Suppressor macrophage (primary cell): ENCODE data around the gene IGFN1.
"Not testable (repeated sequence)": the region's sequence is repeated elsewhere in the genome, so short reads cannot be mapped to it uniquely, and the experiment has no call there.

Experiments
- DNase-seq, 4 experiments: peaks; one replicate each; pipeline ENCODE4 v3.0.0-alpha.2; 2020 to 2022

IGFN1 gene

DNA sequence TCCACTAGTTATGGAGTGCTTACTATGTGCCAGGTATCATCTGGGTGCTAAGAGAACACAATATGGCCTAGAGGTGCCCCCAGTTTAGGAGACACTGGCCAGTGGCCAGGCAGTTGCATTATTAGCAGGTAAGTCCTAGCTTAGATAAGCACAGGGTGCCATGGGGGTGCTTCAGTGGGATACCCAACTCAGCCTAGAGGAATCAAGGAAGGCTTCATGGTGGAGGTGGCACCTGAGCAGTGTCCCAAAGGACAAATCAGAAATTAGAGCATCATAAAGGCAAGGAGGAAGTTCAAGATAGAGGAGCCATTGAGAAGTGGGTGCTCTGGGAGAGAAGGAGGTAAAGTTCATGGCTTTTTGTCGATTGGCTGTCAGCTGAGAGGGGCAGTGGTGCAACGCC lies 60.8 kb downstream of the IGFN1 start:
- no peak for DNase-seq

DNA sequence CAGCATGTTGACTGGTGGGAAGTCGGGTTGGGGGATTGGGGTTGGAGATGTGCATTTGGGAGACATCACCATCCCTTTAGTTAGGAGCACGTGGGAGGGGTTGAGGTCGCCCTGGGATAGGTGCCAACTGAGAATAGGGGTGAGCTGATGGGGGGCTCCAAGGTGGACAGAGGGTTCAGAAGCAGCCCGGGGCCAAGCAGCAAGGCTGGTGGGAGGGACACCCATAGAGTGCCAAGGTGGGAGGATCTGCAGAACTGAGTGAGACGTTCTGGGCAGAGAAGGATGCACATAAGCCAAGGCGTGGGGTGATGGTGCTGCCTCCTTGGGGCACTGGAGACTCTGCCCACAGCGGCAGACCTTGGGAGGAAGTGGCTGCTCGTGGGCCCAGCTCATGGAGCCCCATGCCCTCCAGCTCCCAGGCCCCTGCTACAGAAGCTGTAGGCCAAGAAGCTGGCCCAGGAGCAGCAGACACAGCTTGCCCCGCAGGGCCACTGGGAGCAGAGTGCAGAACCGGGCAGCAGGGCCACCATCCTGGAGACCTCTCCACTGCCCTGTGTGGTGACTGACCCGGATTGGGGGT lies 61.3 kb downstream of the IGFN1 start:
- no peak for DNase-seq

DNA sequence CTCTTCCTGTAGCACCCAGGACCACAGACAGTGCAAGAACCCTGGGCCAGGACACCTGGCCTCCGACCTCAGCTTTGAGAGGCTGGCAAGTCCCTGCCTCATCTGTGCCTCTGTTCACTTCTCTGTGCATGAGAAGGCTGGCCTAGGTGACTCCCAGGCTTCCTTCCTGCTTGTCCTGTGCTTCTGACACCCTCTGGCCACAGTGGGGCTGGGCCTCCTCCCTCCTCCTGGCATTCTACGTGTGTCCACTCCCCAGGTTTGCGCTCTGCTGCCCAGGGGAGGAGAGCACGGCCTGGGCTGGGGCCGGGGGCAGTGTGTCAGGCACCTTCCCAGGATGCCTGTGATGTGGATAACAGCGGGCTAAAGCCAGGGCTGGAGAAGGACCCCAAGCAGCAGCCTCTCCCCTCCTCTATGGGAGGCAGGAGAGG lies 62.3 kb downstream of the IGFN1 start:
- DNase-seq = no peak

DNA sequence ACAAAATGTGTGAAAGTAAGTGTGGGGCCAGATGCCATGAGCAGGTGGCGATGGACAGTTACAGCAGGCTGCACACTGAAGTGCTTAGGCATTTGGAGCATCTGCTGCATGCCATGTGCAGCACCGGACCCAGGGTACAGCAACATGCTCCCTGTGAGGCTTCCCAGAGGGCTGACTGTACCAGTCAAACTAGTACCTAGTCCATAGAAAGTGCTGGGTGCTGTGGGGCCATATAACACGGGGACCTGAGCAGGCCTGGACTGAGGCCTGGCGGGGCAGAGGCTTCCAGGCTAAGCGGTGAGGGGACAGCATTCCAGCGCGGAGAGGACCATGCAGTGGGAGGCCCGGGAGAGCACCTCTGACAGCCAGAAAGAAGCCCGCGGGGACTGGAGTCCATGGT lies 62.8 kb downstream of the IGFN1 start:
- DNase-seq = no peak

DNA sequence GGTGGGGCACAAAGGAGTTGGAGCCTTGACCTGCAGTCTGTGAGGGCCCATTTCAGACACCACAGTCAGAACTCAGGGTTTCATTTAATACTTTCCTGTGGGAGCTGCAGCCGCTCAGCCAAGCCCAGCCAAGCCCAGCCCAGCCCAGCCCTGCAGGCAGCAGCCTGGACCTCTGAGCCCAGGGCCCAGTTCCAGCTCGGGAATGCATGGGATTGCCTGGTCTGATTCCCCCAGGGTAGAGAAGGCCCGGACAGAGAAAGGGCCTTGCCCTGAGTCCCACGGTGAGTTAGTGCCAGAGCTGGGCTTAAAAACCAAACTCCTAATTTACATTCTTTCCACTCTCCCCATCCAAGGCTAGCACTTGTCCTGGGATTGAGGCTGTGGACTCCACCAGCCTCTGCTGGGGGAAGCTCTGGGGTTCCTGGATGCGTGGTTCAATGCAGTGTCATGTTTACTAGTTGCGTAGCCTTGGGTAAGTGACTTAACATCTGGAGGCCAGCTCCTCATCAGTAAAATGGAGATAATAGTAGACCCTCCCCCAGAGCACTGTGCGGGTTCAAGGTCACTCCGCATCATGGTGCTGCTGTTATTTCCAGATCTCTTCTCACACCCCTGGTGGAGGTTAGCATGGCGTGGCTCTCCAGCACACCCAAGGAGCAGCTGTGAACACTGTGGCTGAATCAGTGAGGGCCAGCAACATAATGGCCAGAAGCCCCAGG lies 63.4 kb downstream of the IGFN1 start:
- DNase-seq = no peak

DNA sequence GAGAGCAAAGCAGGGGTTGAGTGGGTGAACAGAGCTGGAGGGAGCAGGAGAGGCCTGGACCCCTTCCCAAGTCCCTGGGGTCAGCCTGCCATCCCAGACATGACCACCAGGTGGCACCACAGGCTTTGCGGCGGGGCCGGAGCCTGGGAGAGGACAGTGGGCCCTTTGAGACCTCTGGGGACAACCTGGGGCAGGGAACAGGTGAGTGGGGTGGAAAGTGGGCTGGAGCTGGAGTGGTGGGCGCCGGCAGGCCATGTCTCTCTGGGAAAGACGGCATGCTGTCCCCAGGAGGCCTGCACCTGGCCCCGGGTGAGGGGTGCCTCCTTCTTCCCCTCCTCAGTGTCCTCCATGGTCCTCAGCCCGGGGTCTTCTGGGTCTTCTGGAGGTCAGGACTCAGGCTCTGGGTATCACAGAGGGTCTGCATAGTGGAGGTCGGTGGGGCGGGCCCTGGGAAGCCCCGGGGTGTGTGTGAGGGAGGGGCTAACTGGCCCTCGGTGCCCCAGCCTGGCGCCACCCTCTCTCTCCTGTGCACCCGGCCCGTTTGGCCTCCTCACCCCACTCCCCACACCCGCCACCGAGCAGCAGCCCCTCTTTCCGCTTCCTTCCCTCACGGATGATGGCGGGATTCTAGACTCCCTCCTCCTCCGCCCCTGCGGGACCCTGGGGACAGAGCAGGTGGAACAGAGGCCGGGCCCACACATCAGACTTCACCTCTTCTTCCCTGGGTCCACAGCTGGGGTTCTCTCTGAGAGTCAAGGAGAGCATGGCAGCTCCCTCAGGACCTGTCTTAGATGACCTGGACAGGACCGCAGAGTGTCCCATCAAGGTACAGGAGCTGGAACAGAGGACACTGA lies 64.2 kb downstream of the IGFN1 start:
- peak; percentile 53 to 78 (median 62) for DNase-seq

DNA sequence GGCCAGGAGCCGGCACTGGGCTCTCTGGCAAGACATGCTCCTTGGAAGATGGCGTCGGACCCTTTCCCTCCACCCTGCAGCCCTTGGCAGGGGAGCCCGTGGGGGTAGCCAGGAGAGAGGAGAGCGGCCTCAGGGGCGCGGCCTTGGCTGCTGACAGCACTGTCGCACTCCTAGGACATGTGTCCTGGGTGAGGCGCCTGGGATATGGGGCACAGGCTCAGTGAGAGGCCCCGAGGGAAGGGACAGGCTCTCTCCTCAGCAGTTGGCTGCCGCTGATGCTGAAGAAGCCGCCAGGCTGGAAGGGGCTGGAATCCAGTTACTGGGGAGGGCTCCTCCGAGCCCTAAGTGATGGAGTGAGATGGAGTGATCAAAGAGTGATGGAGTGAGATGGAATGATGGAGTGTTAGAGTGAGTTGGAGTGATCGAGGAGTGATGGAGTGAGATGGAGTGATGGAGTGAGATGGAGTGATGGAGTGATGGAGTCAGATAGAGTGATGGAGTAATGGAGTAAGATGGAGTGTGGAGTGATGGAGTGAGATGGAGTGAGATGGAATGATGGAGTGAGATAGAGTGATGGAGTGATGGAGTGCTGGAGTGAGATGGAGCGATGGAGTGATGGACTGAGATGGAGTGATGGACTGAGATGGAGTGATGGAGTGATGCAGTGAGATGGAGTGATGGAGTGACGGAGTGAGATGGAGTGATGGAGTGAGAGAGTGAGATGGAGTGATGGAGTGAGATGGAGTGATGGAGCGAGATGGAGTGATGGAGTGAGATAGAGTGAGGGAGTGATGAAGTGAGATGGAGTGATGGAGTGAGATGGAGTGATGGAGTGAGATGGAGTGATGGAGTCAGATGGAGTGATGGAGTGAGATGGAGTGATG lies 65.1 kb downstream of the IGFN1 start:
- DNase-seq = no peak

DNA sequence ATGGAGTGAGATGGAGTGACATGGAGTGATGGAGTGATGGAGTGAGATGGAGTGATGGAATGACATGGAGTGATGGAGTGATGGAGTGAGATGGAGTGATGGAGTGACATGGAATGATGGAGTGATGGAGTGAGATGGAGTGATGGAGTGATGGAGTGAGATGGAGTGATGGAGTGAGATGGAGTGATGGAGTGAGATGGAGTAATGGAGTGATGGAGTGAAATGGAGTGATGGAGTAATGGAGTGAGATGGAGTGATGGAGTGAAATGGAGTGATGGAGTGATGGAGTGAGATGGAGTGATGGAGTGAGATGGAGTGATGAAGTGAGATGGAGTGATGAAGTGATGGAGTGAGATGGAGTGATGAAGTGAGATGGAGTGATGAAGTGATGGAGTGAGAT lies 67.5 kb downstream of the IGFN1 start:
- not testable (repeated sequence) for DNase-seq

DNA sequence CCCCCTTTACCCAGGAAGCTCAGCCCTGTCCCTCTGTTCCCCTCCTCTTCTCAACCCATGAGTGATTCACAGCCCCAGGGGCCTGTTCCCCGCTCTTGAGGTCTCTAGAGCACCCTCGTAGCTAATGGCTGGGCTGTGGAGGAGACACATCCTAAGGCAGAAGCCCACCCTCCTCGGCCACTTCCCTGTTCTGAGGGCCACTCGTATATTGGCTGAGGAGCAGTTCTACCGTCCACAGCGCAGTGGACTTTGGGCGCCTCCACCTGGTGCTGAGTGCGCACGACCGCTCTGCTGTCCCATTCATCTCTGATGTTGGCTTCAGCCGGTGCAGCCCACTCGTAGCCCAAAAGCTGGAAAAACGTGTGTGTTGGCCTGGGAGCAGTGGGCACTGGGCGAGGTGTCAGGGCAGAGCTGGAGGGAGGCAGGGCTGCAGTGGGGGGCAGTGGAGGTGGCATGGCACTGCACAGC lies 68.2 kb downstream of the IGFN1 start:
- DNase-seq = no peak

DNA sequence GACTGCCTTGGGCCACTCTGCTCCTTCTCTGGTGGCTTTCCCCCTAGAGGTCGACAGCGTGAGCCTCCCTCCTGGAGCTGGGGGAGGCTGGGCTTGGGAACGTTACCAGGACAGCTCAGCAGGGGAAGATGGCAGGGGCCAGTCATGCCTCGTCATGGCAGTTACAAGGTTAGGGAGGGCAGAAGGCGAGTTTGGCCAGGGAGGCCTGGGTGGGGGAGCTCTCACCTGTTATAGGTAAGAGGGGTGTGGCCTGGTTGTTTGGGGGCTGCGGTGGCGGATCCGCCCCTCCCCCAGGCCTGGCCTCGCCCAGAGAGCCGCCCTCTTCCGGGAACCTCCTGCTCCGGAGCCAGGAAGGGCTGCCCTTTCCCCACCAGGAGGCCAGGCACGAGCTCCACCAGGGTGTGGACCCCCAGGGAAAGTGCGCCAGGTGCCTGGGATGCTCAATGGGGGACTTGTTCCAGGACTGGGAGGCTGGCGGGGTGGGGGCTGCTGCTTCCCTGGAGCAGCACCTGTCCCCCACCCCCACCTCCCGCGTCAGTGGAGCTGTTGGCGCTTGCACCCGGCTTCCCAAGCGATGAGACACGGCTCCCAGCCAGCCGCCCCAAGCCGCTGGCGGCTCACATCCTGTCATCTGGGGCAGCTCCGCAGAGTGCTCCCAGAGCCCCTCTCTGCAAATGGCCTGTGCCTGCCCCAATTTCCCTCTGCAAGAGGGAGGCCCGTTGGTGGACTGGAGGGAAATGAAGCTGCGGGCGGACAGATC lies 69.0 kb downstream of the IGFN1 start:
- no peak for DNase-seq

DNA sequence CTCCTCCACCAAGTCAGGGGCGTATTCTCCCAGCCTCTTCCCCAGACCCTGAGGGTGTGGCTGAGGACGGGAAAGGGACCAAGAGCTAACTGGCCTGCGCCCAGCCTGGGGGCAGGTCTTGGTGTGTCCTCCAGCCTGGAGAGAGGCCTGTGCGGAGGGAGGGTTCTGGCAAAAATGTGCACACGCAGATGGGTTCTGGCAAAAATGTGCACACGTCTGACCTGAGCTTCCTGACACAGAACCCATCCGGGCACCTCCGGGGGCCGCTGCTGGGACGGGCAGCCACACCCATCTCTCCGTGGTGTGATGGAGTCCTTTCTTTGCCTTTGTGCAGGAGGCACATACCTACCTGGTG lies 69.6 kb downstream of the IGFN1 start:
- DNase-seq = no peak

DNA sequence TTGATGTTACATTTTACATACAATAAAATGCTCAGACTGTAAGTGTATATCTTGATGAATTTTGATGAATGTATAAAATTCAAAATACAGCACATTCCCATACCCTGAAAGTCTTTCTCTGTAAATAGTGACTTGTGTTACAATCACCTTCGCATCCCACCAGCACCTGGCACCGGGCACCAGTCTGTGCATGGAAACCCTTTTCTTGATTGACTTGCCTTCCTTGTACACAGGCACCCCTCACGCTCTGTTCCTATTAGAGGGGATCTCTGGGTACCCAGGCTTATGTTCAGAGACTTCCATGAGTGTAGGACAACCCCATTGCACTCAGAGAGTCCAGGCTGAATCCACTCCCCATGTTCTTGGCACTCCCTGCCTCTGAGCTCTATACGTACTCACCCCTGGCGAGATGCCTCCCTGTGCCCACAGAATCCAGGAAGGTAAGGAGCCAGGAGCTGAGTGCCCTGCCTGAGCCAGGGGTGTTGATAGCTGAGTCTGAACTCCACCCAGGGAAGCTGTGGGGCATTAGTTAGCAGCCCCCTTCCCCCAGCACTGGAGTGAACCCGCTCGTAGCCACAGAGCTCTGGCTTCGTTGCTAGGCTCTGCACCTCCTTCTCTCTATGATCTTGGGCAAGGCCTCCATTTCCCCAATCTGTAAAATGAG lies 70.2 kb downstream of the IGFN1 start:
- DNase-seq = no peak

DNA sequence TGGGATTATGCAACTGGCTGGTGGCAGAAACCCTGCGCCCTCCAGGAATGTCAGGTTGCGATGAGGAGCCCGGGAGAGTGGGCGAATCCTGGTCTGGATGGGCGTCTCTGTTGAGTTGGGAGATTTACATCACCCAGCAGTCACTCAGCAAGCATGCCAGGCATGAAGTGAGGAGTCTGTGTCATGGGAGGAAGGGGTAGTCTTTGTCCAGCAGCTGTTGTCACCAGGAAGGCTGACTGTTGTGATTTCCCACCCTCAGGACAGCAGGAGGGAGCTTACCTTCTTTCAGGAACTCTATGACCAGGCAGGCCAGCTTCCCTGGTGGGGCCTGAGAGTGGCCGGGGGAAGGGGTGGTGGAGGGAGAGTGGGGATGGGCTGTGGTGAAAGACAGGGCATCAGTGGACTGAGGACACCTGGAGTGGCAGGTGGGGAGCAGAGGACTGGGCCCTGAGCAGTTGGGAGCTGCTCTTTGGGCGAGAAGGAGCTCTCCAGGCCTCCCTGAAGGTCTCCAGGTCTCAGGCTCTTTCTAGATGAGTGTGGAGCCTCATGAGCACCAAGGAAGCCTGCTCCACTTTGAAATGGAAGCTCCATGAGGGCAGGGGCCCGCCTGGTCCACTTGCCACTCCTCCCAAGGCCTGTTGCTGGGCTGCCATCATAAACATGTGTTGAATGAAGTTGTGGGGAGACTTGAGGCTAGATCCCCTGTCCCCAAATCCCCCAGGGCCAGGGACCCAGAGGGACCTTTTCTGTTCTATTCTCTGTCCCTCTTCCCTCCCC lies 71.3 kb downstream of the IGFN1 start:
- DNase-seq = no peak

DNA sequence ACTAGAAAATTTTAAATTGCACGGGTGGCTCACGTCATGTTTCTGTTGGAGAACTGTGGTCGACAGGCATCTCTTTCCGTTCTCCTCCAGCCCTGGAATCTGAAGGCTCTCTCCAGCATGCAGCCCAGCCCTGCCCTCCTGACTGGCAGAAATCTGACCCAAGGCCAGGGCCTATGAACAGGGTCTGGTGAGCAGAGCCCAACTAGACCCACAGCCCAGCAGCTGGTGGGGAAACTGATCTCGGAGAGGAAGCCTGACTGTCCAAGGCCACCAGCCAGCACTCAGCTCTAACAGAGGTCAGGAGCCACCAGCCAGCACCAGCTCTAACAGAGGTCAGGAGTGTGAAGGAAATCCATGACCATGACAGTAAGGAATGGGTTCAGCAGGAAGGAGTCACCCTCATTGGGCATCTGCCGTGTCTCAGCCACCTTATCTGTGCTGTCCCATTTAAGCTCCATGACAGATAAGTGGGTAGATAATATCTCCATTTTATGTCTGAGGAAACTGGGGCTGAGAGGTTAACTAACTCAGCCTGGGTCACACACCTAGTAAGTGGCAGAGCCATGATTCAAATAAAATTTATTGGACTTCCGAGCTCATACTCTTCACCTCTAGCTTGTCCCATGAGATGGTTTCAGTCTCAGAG lies 72.5 kb downstream of the IGFN1 start:
- DNase-seq = no peak

DNA sequence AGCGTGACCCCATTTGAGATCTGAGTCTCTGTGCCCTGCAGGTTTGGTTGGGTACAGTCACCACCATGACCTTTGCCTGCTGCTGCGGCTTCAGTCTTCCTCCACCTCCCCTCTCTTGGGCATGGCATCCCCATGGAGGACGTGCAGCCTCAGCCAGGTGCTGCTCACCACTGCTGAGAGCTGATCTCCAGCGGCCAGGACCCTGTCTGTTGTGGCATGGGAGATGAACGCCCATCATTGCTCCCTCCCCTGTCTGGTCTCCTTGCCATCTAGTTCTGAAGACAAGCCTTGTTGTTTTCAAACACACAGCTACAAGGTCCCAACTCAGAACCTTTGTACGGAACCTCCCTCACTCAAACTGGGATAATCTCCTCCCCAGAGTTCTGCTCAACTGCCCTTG lies 73.4 kb downstream of the IGFN1 start:
- DNase-seq = no peak

DNA sequence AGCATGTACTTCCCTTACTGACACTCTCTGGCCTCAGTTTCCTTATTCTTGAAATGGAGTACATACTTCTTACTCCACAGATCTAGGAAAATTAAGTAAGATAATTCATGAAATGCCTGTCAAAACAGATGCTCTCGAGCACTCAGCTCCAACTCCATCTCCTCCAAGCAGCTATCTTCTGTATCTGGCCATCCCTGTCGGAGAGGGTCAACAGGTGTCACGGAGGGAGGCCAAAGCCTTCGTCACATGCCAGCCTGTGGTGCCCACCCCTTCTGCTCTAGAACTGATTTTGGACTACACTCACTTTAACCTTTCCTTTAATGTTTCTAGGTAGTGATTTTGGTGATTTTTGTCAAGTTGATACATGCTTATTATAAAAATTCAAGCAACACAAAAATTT lies 73.9 kb downstream of the IGFN1 start:
- DNase-seq = no peak

DNA sequence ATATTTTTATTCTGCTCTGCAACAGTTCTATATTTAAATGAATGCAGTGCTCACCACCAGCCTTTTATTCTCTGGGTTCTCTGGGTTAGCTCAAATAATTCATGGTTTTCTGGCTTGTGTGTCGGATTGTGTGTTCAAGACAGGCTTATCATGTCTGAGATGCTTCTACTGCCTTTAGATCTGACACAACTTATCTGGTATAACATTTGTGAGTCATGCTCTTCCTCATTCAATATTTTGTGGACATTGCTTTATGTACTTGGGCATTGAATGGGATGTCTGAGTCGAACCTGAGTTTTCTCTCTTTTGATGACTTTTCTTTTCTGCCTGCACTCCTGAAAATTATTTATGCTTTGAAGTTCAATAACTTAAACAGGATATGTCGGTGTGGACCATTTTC lies 75.1 kb downstream of the IGFN1 start:
- DNase-seq = no peak

DNA sequence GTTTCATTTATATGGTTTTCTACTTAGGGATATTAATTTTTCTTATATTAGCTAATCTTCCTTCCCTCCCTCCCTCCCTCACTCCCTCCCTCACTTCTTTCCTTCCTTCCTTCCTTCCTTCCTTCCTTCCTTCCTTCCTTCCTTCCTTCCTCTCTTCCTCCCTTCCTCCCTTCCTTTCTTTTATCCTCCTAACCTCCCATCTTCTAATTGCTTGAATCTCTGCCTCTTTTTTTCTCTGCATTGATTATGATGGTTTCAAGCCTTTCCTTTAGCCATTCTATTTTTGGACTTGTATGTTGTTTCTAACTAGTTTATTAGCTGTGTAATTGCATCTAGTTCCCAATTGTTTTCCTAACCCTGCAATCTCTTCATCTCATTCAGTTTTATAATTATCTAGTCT lies 75.7 kb downstream of the IGFN1 start:
- no peak for DNase-seq

DNA sequence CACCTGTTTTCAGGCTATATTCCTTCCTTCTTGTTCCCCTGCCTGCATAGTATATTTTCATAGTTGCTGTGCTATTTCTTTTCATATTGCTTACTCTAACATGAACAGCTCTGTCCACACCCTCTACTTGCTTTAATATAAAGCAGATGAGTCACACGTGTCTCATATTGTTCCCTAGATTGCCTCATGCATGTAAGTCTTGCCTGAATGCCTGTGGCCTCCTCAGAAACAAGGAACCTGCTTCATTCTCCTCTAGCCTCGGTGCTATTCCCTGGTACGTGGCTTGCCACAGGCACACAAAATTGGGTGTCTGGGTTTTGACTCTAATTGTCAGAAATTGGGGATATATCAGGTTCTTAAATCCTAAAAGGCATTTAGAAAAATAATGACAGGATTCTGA lies 76.2 kb downstream of the IGFN1 start:
- peak; percentile 21 to 67 (median 48) for DNase-seq
